Measurements from ENCODE around the gene CRYGS. TPM values are rescaled to one million over a fixed set of nuclear protein-coding genes. Genes with fewer than 3 reads are reported as not detected.

Gene CRYGS
- total RNA-seq, 1 experiment from 2014 or later = 4.3 TPM

GRCh38 chr3:186497608-186498007, 46.6 kb downstream of the CRYGS start:
- no TSS peak for BruUV-seq (replicated peaks)
- Histone ChIP-seq H3K36me3 (ENCODE audit: control insufficient read depth in 1 of 2, insufficient read depth in 2 of 2, low read length in 2 of 2) (no peaks in the 10 kb centered on the region), H3K4me2 (ENCODE audit: low read length) (no peak overlapping the region), H2AFZ (ENCODE audit: low read depth, low read length, poor library complexity, severe bottlenecking) (no peak overlapping the region), H3K4me3 (replicated peaks in 1 of 2; ENCODE audit: low read depth in 1 of 2, low read length in 2 of 2) (no peak overlapping the region), H3K9ac (ENCODE audit: low read length) (no peak overlapping the region), H3K4me1 (ENCODE audit: control insufficient read depth in 1 of 2, insufficient read depth in 2 of 2, low read length in 2 of 2) (no peaks in the 10 kb centered on the region), H4K20me1 (ENCODE audit: insufficient read depth) (no peaks in the 10 kb centered on the region), H3K9me3 (ENCODE audit: control insufficient read depth in 1 of 2, insufficient read depth in 1 of 2, low read depth in 1 of 2, low read length in 2 of 2) (no peaks in the 10 kb centered on the region), H3K9me2 (ENCODE audit: insufficient read depth) (no peaks in the 10 kb centered on the region), H3K79me2 (ENCODE audit: insufficient read depth, low read length) (no peaks in the 10 kb centered on the region), H3K27ac (ENCODE audit: low read depth, low read length) (no peak overlapping the region), H3K27me3 (ENCODE audit: insufficient read depth, low read length) (peaks cover 31% of the 10 kb centered on the region)
- ATAC-seq (no peak), DNase-seq (ENCODE audit: low read depth, low spot score) (no peak)
- POLR2A ChIA-PET = no interaction called here
- CTCF ChIA-PET = no interaction called here
- intact Hi-C loops (cut with micrococcal nuclease) = no loop called here
- TF ChIP-seq ZNF274 (IDR thresholded peaks at IDR 0.05; ENCODE audit: low read depth, low read length) = no peak
- no peak for TF ChIP-seq MAX (IDR thresholded peaks at IDR 0.05)
- TF ChIP-seq TCF7L2 (IDR thresholded peaks at IDR 0.05; ENCODE audit: borderline replicate concordance, extremely low read depth, insufficient read depth, insufficient read length) = no peak
- TF ChIP-seq POLR2AphosphoS5 (IDR thresholded peaks at IDR 0.05; ENCODE audit: low read depth, low read length) = no peak
- TF ChIP-seq ELF1 (IDR thresholded peaks at IDR 0.05; ENCODE audit: borderline replicate concordance, low read depth) = no peak
- no peak for TF ChIP-seq RAD21 (IDR thresholded peaks at IDR 0.05; ENCODE audit: low read depth)
- no peak for TF ChIP-seq ZBTB33 (IDR thresholded peaks at IDR 0.05; ENCODE audit: extremely low read depth, insufficient replicate concordance, low read length)
- TF ChIP-seq CTCF (IDR thresholded peaks at IDR 0.05 in 2 of 3, conservative IDR thresholded peaks at IDR 0.05 in 1 of 3; ENCODE audit: borderline replicate concordance in 1 of 3, insufficient read depth in 1 of 3, low read depth in 2 of 3, low read length in 2 of 3) = no peak
- TF ChIP-seq EZH2phosphoT487 (IDR thresholded peaks at IDR 0.05; ENCODE audit: borderline replicate concordance) = no peak
- no peak for TF ChIP-seq ZFX (IDR thresholded peaks at IDR 0.05)
- RAD21 ChIA-PET (ENCODE audit: low non-redundant PET in 1 of 2, low total read pairs in 2 of 2, uncharacterized antibody in 2 of 2, unreplicated experiment in 2 of 2) = no interaction called here

Data from HCT116 (cell line).